HepG2 (cell line): ENCODE results near the gene RDH16. TPM values are rescaled to one million over a fixed set of nuclear protein-coding genes. Genes with fewer than 3 reads are reported as not detected.

Experiments used
- ATAC-seq: fragments of 200-7000 bp; cut with Tn5 transposase; 3 replicates; pipeline ENCODE4 v1.9.1; 2020; ENCODE audit warnings: mild to moderate bottlenecking, moderate library complexity
- BruUV-seq: library from RNA; stranded (reverse); fragments of 400-500 nt; replicated peaks from 2 replicates; lab custom pipeline; 2021; lab: Mats Ljungman, UMichigan
- CTCF ChIA-PET: fragments of 300-600 bp; formaldehyde crosslinking; extraction: SDS; loops from one replicate; lab custom pipeline; 2021; ENCODE audit warnings: low total read pairs, inconsistent platforms, low intra/inter-chr PET ratio; lab: Yijun Ruan, JAX
- POLR2A ChIA-PET: fragments of 350-600 bp; sonication (Branson Sonifier 250); formaldehyde crosslinking; loops from one replicate; lab custom pipeline; 2020; ENCODE audit warnings: antibody characterized with exemption, inconsistent platforms; lab: Yijun Ruan, JAX
- DNase-seq: peaks from one replicate; pipeline ENCODE4 v3.0.0-alpha.2; 2015; ENCODE audit warnings: low spot score
- FAIRE-seq: peaks from 3 replicates; lab custom pipeline; 2011; peaks lifted over from hg19 to GRCh38; lab: Jason Lieb, UNC
- H2AFZ ChIP-seq: one replicate; pipeline ENCODE4 v1.6.1; 2011; ENCODE audit warnings: low read length, inconsistent platforms
- H3K27ac ChIP-seq: fragments of 300-600 bp; 3 replicates; pipeline ENCODE4 v1.8.0; 2011; ENCODE audit warnings: mixed run types, mild to moderate bottlenecking, mixed read lengths, low read length, inconsistent platforms; ENCODE audit not compliant: insufficient read depth; ENCODE audit errors: extremely low read length
- H3K27me3 ChIP-seq, 2 experiments: fragments of 200-600 bp in 1 of 2; 2 replicates in 1 of 2; 3 replicates in 1 of 2; pipeline versions ENCODE4 v1.6.0 to v1.8.0; 2011; ENCODE audit warnings: low read length in 2 of 2, mild to moderate bottlenecking in 2 of 2, moderate library complexity in 2 of 2, inconsistent platforms in 1 of 2; ENCODE audit not compliant: insufficient read depth in 2 of 2, control insufficient read depth in 1 of 2
- H3K36me3 ChIP-seq, 2 experiments: fragments of 200-600 bp in 1 of 2; replicated peaks in 1 of 2; 2 replicates in 1 of 2; 3 replicates in 1 of 2; pipeline versions ENCODE4 v1.5.1 to v1.8.0; 2011; ENCODE audit warnings: low read length in 2 of 2, inconsistent platforms in 1 of 2; ENCODE audit not compliant: insufficient read depth in 2 of 2, control insufficient read depth in 1 of 2
- H3K4me1 ChIP-seq: 2 replicates; pipeline ENCODE4 v1.5.1; 2012; ENCODE audit warnings: low read length, inconsistent platforms; ENCODE audit not compliant: insufficient read depth
- H3K4me2 ChIP-seq: 2 replicates; pipeline ENCODE4 v1.6.0; 2011; ENCODE audit warnings: low read depth, low read length, inconsistent platforms
- H3K4me3 ChIP-seq, 3 experiments: fragments of 200-600 bp in 1 of 3; sonication (generic), shearing (Covaris generic) in 1 of 3; replicated peaks in 1 of 3; 2 replicates each; pipeline ENCODE4 v1.5.1; 2011 to 2016; ENCODE audit warnings: low read length in 3 of 3, inconsistent platforms in 2 of 3, low read depth in 2 of 3, mild to moderate bottlenecking in 2 of 3, control low read depth in 1 of 3, mixed read lengths in 1 of 3; ENCODE audit not compliant: insufficient read depth in 1 of 3
- H3K79me2 ChIP-seq: one replicate; pipeline ENCODE4 v1.6.1; 2011; ENCODE audit warnings: low read length, inconsistent platforms; ENCODE audit not compliant: insufficient read depth
- H3K9ac ChIP-seq: 2 replicates; pipeline ENCODE4 v1.6.0; 2011; ENCODE audit warnings: mild to moderate bottlenecking, low read depth, low read length, inconsistent platforms; ENCODE audit not compliant: insufficient read depth
- H3K9me3 ChIP-seq: 2 replicates; pipeline ENCODE4 v1.5.1; 2012; ENCODE audit warnings: mild to moderate bottlenecking, low read length
- H4K20me1 ChIP-seq: 2 replicates; pipeline ENCODE4 v1.6.0; 2011; ENCODE audit warnings: inconsistent platforms, mild to moderate bottlenecking, low read length, moderate library complexity; ENCODE audit not compliant: insufficient read depth
- ASH2L ChIP-seq: fragments of 300-600, 200-600 bp; sonication (generic); IDR thresholded peaks from 2 replicates; pipeline ENCODE4 v1.7.0; 2017; ENCODE audit warnings: low read depth, mild to moderate bottlenecking, moderate library complexity, mixed read lengths, low read length; ENCODE audit not compliant: insufficient read length
- DNMT1 ChIP-seq: sonication (generic); formaldehyde crosslinking; IDR thresholded peaks from 2 replicates; pipeline ENCODE4 v1.5.1; 2020; ENCODE audit warnings: mild to moderate bottlenecking, missing genetic modification reagents
- HBP1 ChIP-seq: IDR thresholded peaks from 2 replicates; pipeline ENCODE4 v1.6.1; 2016; ENCODE audit warnings: low read depth, control low read depth
- JUND ChIP-seq: sonication (generic); formaldehyde crosslinking; IDR thresholded peaks from 2 replicates; pipeline ENCODE4 v1.8.0; 2022; ENCODE audit warnings: mild to moderate bottlenecking, missing genetic modification reagents
- MTF1 ChIP-seq: sonication (generic); formaldehyde crosslinking; IDR thresholded peaks from 2 replicates; pipeline ENCODE4 v1.5.0; 2020; ENCODE audit warnings: missing genetic modification reagents
- NONO ChIP-seq, 2 experiments: fragments of 450-650 bp in 1 of 2; sonication (generic) in 1 of 2; formaldehyde crosslinking in 1 of 2; IDR thresholded peaks in 1 of 2; conservative IDR thresholded peaks in 1 of 2; 2 replicates each; pipeline versions ENCODE4 v1.6.1 to v1.8.0; 2017 to 2022; ENCODE audit warnings: mild to moderate bottlenecking in 1 of 2, missing genetic modification reagents in 1 of 2, moderate library complexity in 1 of 2
- RARG ChIP-seq: sonication (generic); formaldehyde crosslinking; IDR thresholded peaks from 2 replicates; pipeline ENCODE4 v1.4.0; 2020; ENCODE audit warnings: low read depth, mild to moderate bottlenecking, missing genetic modification reagents
- SOX6 ChIP-seq, 2 experiments: fragments of 450-650 bp in 1 of 2; sonication (generic) in 1 of 2; formaldehyde crosslinking in 1 of 2; IDR thresholded peaks; 2 replicates each; pipeline versions ENCODE4 v1.4.0 to v1.6.1; 2017 to 2020; ENCODE audit warnings: antibody characterized with exemption in 1 of 2, mild to moderate bottlenecking in 1 of 2, missing genetic modification reagents in 1 of 2
- ZKSCAN8 ChIP-seq: IDR thresholded peaks from 2 replicates; pipeline ENCODE4 v1.6.1; 2016; ENCODE audit warnings: borderline replicate concordance, missing genetic modification reagents, missing compliant biosample characterization
- ZNF275 ChIP-seq: sonication (generic); formaldehyde crosslinking; IDR thresholded peaks from 2 replicates; pipeline ENCODE4 v1.8.0; 2022; ENCODE audit warnings: missing genetic modification reagents, mild to moderate bottlenecking, inconsistent platforms, borderline replicate concordance
- WGBS: methylation state at CpG from one replicate; pipeline ENCODE4 v1.1.6; 2017; ENCODE audit warnings: low lambda C conversion rate; 5-methylcytosine and 5-hydroxymethylcytosine counted together
- in situ Hi-C: cut with HindIII; loops from 2 replicates; pipeline ENCODE4 v1.10.0; 2017; ENCODE audit warnings: low pct_unique_long_range_greater_than_20kb; ENCODE audit not compliant: extremely low pct_ligation_motif_present
- intact Hi-C: fragments of 100-400 bp; cut with micrococcal nuclease; formaldehyde crosslinking; loops from one replicate; pipeline ENCODE4 v1.10.0; 2022; ENCODE audit not compliant: unreplicated experiment
- polyA plus RNA-seq, 8 experiments: library from polyadenylated mRNA; depleted of rRNA in 3 of 8; stranded (reverse) in 7 of 8; unstranded in 1 of 8; fragments of >200 nt; fragmentation: Illumina TruSeq in 4 of 8; extraction: Trizol in 4 of 8; gene quantifications; 2 replicates each; pipeline versions ENCODE4 v1.2.1 to v1.2.3, GENCODE V29; 2011 to 2016; ENCODE audit warnings: low read depth in 4 of 8, missing spikeins in 1 of 8, mixed read lengths in 1 of 8; ENCODE audit not compliant: insufficient read depth in 1 of 8
- total RNA-seq, 5 experiments: library from RNA; depleted of rRNA; stranded (reverse); fragments of >200 nt; fragmentation: Illumina TruSeq; extraction: Trizol; gene quantifications; 2 replicates each; pipeline ENCODE4 v1.2.3, GENCODE V29; 2016; ENCODE audit warnings: low read depth in 1 of 5
- TF ChIP-seq, protein P1 (sequence below): sonication (generic); IDR thresholded peaks from 2 replicates; pipeline ENCODE4 v1.6.1; 2016; ENCODE audit warnings: low read depth, borderline replicate concordance

The RDH16 gene
- total and polyA plus RNA-seq, 2 of the 13 experiments (the other 11 are each of a cell fraction or from before 2014, with no cell fraction given), result 0.05 to 0.13 TPM

DNA sequence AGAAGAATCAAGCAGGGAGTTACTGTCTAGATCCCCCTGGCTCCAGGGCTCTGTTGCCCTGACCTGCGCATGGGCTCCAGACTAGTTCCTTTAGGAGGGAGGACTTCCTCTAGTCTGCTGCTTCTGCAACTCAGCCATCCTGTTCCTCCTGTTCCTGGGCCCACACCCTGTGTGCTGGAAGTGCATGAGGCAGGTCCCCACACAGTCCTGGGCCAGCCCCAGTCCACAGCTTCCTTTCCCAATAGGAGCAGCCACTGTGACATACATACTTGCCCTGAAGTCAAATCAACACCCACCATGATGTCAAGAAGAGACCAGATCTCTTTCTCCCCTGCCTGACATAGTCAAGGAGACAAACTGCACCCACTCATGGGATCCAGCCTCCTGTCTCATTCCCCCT, 24.5 kb downstream of the RDH16 start:
- Histone ChIP-seq H4K20me1 (no peaks in the 10 kb centered on the region), H3K27ac (no peak overlapping the region), H3K27me3 (no peaks in the 10 kb centered on the region; a peak in 1 of 5 replicates), H3K9ac (no peak overlapping the region), H3K9me3 (no peaks in the 10 kb centered on the region), H2AFZ (no peak overlapping the region), H3K36me3 (no peaks in the 10 kb centered on the region), H3K79me2 (no peaks in the 10 kb centered on the region), H3K4me2 (no peak overlapping the region), H3K4me1 (peaks cover 33% of the 10 kb centered on the region), H3K4me3 (no peak overlapping the region)
- no TSS peak for BruUV-seq
- no peak for DNase-seq
- intact Hi-C loops, result no loop called here
- 75% methylated on average over 1 of the region's 1 CpG for WGBS
- POLR2A ChIA-PET, result no interaction called here
- CTCF ChIA-PET, result no interaction called here
- ATAC-seq, result no peak; the same call in 2 of the 3 replicates
- in situ Hi-C loops, result no loop called here
- TF ChIP-seq ZNF275 (CRISPR knock-in tag), result no peak
- no peak for TF ChIP-seq SOX6 (IDR thresholded peaks at IDR 0.05)
- TF ChIP-seq SOX6 (CRISPR knock-in tag; IDR thresholded peaks at IDR 0.05), result no peak
- TF ChIP-seq RARG (CRISPR knock-in tag), result no peak
- TF ChIP-seq DNMT1 (CRISPR knock-in tag), result no peak
- no peak for TF ChIP-seq JUND (CRISPR knock-in tag)
- no peak for TF ChIP-seq ASH2L
- TF ChIP-seq HBP1 (CRISPR knock-in tag), result no peak
- TF ChIP-seq MTF1 (CRISPR knock-in tag), result no peak
- no peak for TF ChIP-seq ZKSCAN8 (CRISPR knock-in tag)
- TF ChIP-seq, protein P1, sequence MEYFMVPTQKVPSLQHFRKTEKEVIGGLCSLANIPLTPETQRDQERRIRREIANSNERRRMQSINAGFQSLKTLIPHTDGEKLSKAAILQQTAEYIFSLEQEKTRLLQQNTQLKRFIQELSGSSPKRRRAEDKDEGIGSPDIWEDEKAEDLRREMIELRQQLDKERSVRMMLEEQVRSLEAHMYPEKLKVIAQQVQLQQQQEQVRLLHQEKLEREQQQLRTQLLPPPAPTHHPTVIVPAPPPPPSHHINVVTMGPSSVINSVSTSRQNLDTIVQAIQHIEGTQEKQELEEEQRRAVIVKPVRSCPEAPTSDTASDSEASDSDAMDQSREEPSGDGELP, result no peak
- TF ChIP-seq NONO (IDR thresholded peaks at IDR 0.05), result no peak
- TF ChIP-seq NONO (CRISPR knock-in tag; conservative IDR thresholded peaks at IDR 0.05), result no peak
- no peak for FAIRE-seq
